NCI-H1105 treated with DMSO at 0.1 percent for 48 hours (cell line): ENCODE data around the gene SPATC1L.
"Not testable (repeated sequence)": the region's sequence is repeated elsewhere in the genome, so short reads cannot be mapped to it uniquely, and the experiment has no call there.

Experiments used
- DNase-seq: peaks from one replicate; lab custom pipeline; 2025; lab: John Stamatoyannopoulos, UW

SPATC1L gene

GRCh38 chr21:46150491-46151121 is 33.7 kb downstream of the SPATC1L start:
- DNase-seq: no peak

- no peak for DNase-seq
Observed at GRCh38 chr21:46150073-46150472, 34.2 kb downstream of the SPATC1L start.

GRCh38 chr21:46149205-46149901 is 34.9 kb downstream of the SPATC1L start:
- DNase-seq: no peak

- no peak for DNase-seq
Observed at GRCh38 chr21:46148106-46148505, 36.2 kb downstream of the SPATC1L start.

- not testable (repeated sequence) for DNase-seq
Observed at GRCh38 chr21:46147429-46147828, 36.8 kb downstream of the SPATC1L start.

GRCh38 chr21:46146856-46147255 is 37.4 kb downstream of the SPATC1L start:
- no peak for DNase-seq

- no peak for DNase-seq
Observed at GRCh38 chr21:46145840-46146691, 38.2 kb downstream of the SPATC1L start.

GRCh38 chr21:46145159-46145839 is 39.0 kb downstream of the SPATC1L start:
- no peak for DNase-seq

GRCh38 chr21:46144464-46145070 is 39.7 kb downstream of the SPATC1L start:
- DNase-seq: no peak

GRCh38 chr21:46142582-46143473 is 41.4 kb downstream of the SPATC1L start:
- DNase-seq: no peak

- DNase-seq: no peak
Observed at GRCh38 chr21:46141767-46142581, 42.3 kb downstream of the SPATC1L start.

GRCh38 chr21:46140352-46141003 is 43.8 kb downstream of the SPATC1L start:
- not testable (repeated sequence) for DNase-seq

- DNase-seq: no peak
Observed at GRCh38 chr21:46139686-46140085, 44.6 kb downstream of the SPATC1L start.

GRCh38 chr21:46138383-46138970 is 45.8 kb downstream of the SPATC1L start:
- no peak for DNase-seq

GRCh38 chr21:46137908-46138307 is 46.4 kb downstream of the SPATC1L start:
- DNase-seq: no peak

GRCh38 chr21:46136739-46137349 is 47.4 kb downstream of the SPATC1L start:
- no peak for DNase-seq

GRCh38 chr21:46135782-46136395 is 48.4 kb downstream of the SPATC1L start:
- DNase-seq: no peak
